Measurements from ENCODE around the gene TOM1L2. TPM values are rescaled to one million over a fixed set of nuclear protein-coding genes. Genes with fewer than 3 reads are reported as not detected.
"Not testable (repeated sequence)": the region's sequence is repeated elsewhere in the genome, so short reads cannot be mapped to it uniquely, and the experiment has no call there.

Gene TOM1L2
- total RNA-seq, 4 donors from 2014 or later, result 119 to 555 (median 155) TPM

- no peak for TF ChIP-seq POLR2A (IDR thresholded peaks at IDR 0.05)
- no peak for DNase-seq (ENCODE audit: low spot score in 2 of 2)
- 79 to 89% methylated on average over 2 of the region's 2 CpGs for WGBS, 2 donors
- intact Hi-C loops (cut with DNase I; ENCODE audit: low total_unique reads), result no loop called here
- no peak overlapping the region for H3K4me3 ChIP-seq (ENCODE audit: low read depth, poor library complexity, severe bottlenecking)
Measured at GRCh38 chr17:18002171-18002570, 30.0 kb upstream of the TOM1L2 start.

- intact Hi-C loops (cut with DNase I; ENCODE audit: low total_unique reads), result no loop called here
- TF ChIP-seq, protein P1, sequence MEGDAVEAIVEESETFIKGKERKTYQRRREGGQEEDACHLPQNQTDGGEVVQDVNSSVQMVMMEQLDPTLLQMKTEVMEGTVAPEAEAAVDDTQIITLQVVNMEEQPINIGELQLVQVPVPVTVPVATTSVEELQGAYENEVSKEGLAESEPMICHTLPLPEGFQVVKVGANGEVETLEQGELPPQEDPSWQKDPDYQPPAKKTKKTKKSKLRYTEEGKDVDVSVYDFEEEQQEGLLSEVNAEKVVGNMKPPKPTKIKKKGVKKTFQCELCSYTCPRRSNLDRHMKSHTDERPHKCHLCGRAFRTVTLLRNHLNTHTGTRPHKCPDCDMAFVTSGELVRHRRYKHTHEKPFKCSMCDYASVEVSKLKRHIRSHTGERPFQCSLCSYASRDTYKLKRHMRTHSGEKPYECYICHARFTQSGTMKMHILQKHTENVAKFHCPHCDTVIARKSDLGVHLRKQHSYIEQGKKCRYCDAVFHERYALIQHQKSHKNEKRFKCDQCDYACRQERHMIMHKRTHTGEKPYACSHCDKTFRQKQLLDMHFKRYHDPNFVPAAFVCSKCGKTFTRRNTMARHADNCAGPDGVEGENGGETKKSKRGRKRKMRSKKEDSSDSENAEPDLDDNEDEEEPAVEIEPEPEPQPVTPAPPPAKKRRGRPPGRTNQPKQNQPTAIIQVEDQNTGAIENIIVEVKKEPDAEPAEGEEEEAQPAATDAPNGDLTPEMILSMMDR (IDR thresholded peaks at IDR 0.05), result no peak
- TF ChIP-seq POLR2A (IDR thresholded peaks at IDR 0.05), result no peak
- no peak for DNase-seq (ENCODE audit: low spot score in 2 of 2)
- 79 to 81% methylated on average over 8 of the region's 8 CpGs for WGBS, 2 donors
- H3K4me3 ChIP-seq (ENCODE audit: low read depth, poor library complexity, severe bottlenecking), result no peak overlapping the region
Measured at GRCh38 chr17:18000030-18000408, 27.8 kb upstream of the TOM1L2 start.

DNA sequence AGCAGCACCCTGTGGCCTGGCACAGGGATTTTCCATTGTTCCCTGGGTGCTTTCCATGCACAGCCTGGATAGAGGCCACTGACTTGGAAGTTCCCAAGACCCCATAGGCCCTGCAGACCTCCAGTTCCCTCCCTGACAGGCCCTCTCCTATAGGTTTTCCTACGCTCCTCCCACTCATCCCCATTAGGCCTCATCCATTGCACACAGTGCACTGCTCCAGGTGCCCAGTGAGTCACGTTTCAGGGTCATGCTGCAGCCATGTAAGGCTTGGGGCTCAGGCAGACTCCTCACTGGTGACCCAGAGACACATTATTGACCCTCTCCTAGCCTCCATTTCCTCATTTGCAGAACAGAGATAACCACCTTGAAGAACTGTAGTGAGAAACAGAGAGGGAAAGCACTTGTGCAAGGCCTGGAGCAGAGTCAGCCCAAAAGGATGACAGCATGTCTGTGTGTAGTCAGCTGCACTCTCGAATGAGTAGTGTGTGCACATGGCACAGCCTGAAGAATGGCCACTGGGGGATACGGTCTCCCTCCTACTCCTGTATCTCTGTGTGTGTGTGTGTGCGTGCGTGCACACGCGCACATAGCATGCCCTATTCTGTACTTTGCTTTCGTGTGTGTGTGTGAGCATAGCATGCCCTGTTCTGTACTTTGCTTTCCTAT, 27.3 kb upstream of the TOM1L2 start:
- no peak overlapping the region for H3K4me3 ChIP-seq (ENCODE audit: low read depth, poor library complexity, severe bottlenecking)
- intact Hi-C loops (cut with DNase I; ENCODE audit: low total_unique reads), result no loop called here
- 82 to 89% methylated on average over 9 of the region's 9 CpGs for WGBS, 2 donors
- DNase-seq (ENCODE audit: low spot score in 2 of 2), result no peak
- TF ChIP-seq, protein P1 (IDR thresholded peaks at IDR 0.05), result no peak
- no peak for TF ChIP-seq POLR2A (IDR thresholded peaks at IDR 0.05)

DNA sequence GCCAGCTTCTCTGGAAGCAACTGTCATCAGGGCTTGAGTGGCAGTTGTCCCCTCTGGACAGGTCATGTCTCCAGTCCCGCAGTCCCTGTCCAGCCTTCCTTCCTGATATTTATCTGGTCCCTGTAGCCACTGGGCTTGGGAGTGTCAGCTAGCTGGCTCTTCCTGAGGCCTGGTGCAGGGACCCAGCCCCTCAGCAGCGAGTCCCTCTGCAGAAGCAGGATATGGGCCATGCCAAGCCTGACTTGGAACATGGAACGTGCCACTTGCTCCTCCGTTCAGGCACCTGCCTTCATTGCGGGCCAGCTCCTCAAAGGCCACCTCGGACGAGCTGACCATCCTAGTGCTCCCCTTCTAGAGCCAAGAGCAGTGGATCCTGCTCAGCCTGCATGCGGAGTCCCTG, 26.7 kb upstream of the TOM1L2 start:
- TF ChIP-seq, protein P1 (IDR thresholded peaks at IDR 0.05), result no peak
- no peak for TF ChIP-seq POLR2A (IDR thresholded peaks at IDR 0.05)
- intact Hi-C loops (cut with DNase I; ENCODE audit: low total_unique reads), result no loop called here
- DNase-seq (ENCODE audit: low spot score in 2 of 2), result no peak
- WGBS, 2 donors, result 79 to 95% methylated on average over 8 of the region's 8 CpGs
- H3K4me3 ChIP-seq (ENCODE audit: low read depth, poor library complexity, severe bottlenecking), result no peak overlapping the region

- H3K4me3 ChIP-seq (ENCODE audit: low read depth, poor library complexity, severe bottlenecking); intact Hi-C loops (cut with DNase I; ENCODE audit: low total_unique reads); DNase-seq (ENCODE audit: low spot score in 2 of 2): not testable (repeated sequence)
- WGBS, 2 donors, result 96 to 98% methylated on average over 8 of the region's 8 CpGs
Measured at GRCh38 chr17:17995887-17996286, 23.7 kb upstream of the TOM1L2 start.

- intact Hi-C loops (cut with DNase I; ENCODE audit: low total_unique reads), result no loop called here
- DNase-seq (ENCODE audit: low spot score in 2 of 2), result no peak
- whole genome bisulfite sequencing, 2 donors, result 61 to 63% methylated on average over 16 to 18 of the region's 18 CpGs
- TF ChIP-seq, protein P1 (IDR thresholded peaks at IDR 0.05), result no peak
- no peak for TF ChIP-seq POLR2A (IDR thresholded peaks at IDR 0.05)
- no peak overlapping the region for H3K4me3 ChIP-seq (ENCODE audit: low read depth, poor library complexity, severe bottlenecking)
Measured at GRCh38 chr17:17994271-17995069, 22.3 kb upstream of the TOM1L2 start.

Data from lower leg skin (tissue), 4 donors.